Measurements from ENCODE around the gene SLC44A1. TPM values are rescaled to one million over a fixed set of nuclear protein-coding genes. Genes with fewer than 3 reads are reported as not detected.

SLC44A1 gene
- total and polyA plus RNA-seq, 2 of the 13 experiments (the other 11 are each of a cell fraction or from before 2014, with no cell fraction given) = 21.4 to 40.8 TPM

DNA sequence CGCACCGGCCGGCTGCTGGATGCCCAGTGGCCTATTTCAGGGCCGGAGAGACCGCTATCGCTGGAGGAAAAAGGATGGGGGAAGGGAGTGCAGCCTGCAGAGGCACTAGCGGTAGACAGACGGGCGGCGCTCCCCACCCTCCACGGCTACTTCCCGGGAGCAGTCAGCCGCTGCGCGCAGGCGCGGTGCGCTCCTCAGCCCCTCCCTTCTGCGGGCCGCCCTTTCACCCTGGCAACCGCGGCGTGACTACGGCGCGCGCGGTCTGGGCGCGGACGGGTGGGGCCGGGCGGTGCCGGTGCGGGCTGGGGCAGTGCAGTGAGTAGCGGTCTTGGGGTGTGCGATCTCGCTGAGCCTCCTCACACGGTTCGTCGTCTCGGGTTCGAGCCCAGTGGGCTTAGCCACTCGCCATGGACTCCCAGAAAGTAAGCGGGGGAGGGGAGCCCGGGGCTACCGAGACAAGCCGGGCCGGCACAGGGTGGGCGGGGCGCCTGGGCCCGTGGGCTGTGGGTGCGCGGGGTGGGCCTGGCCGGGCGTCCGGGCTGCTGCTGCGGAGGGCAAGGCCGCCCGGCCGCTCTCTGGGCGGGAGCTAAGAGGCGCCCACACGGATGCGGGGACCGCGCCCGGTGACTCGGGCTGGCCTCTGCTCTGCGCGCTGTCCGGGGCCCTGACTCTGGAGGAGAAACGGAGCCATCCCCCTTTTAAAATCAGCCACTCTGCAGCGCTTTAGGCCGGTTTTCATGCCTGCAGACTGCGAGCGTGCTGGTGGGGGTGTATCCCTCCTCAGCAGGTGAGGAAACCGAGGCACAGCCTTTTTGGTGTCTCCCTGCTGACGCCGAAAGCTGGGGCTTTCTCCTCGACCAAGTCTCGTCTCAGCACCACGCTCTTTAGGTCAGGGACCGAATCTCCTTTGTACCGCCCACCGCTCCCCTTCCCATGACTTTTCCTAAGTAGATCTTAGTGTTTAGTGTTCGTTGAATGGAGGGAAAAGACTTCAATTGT lies 203.7 kb downstream of the SLC44A1 start, which contains the start of gene FSD1L (continued):
- TF ChIP-seq, protein P1, sequence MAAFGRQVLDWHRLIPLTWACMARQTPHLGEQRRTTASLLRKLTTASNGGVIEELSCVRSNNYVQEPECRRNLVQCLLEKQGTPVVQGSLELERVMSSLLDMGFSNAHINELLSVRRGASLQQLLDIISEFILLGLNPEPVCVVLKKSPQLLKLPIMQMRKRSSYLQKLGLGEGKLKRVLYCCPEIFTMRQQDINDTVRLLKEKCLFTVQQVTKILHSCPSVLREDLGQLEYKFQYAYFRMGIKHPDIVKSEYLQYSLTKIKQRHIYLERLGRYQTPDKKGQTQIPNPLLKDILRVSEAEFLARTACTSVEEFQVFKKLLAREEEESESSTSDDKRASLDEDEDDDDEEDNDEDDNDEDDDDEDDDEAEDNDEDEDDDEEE (CRISPR knock-in tag; IDR thresholded peaks at IDR 0.05) = peak; percentile 73; the same call in 1 of the 2 replicates
- TF ChIP-seq HOXA7 (CRISPR knock-in tag; IDR thresholded peaks at IDR 0.05) = no peak
- TF ChIP-seq, protein P2, sequence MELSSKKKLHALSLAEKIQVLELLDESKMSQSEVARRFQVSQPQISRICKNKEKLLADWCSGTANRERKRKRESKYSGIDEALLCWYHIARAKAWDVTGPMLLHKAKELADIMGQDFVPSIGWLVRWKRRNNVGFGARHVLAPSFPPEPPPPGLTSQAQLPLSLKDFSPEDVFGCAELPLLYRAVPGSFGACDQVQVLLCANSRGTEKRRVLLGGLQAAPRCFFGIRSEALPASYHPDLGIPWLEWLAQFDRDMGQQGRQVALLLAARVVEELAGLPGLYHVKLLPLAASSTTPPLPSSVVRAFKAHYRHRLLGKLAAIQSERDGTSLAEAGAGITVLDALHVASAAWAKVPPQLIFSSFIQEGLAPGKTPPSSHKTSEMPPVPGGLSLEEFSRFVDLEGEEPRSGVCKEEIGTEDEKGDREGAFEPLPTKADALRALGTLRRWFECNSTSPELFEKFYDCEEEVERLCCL (CRISPR knock-in tag; IDR thresholded peaks at IDR 0.05; ENCODE audit: borderline replicate concordance) = no peak
- TF ChIP-seq ZNF724P (CRISPR knock-in tag; IDR thresholded peaks at IDR 0.05; ENCODE audit: borderline replicate concordance) = no peak
- TF ChIP-seq ZFP36L1 (CRISPR knock-in tag; IDR thresholded peaks at IDR 0.05) = no peak
- TF ChIP-seq, protein P3, sequence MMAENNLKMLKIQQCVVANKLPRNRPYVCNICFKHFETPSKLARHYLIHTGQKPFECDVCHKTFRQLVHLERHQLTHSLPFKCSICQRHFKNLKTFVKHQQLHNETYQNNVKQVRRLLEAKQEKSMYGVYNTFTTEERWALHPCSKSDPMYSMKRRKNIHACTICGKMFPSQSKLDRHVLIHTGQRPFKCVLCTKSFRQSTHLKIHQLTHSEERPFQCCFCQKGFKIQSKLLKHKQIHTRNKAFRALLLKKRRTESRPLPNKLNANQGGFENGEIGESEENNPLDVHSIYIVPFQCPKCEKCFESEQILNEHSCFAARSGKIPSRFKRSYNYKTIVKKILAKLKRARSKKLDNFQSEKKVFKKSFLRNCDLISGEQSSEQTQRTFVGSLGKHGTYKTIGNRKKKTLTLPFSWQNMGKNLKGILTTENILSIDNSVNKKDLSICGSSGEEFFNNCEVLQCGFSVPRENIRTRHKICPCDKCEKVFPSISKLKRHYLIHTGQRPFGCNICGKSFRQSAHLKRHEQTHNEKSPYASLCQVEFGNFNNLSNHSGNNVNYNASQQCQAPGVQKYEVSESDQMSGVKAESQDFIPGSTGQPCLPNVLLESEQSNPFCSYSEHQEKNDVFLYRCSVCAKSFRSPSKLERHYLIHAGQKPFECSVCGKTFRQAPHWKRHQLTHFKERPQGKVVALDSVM (CRISPR knock-in tag; IDR thresholded peaks at IDR 0.05) = no peak; the same call in 1 of the 2 replicates
- peak; percentile 63; the same call in 1 of the 2 replicates for TF ChIP-seq DNMT1 (CRISPR knock-in tag; IDR thresholded peaks at IDR 0.05)
- peak; percentile 74 for TF ChIP-seq RAD21 (CRISPR knock-in tag; IDR thresholded peaks at IDR 0.05)
- TF ChIP-seq, protein P4, sequence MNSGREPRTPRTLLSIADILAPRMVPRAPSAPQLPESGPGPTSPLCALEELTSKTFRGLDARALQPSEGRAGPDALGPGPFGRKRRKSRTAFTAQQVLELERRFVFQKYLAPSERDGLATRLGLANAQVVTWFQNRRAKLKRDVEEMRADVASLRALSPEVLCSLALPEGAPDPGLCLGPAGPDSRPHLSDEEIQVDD (CRISPR knock-in tag; IDR thresholded peaks at IDR 0.05; ENCODE audit: borderline replicate concordance) = no peak
- TF ChIP-seq, protein P5, sequence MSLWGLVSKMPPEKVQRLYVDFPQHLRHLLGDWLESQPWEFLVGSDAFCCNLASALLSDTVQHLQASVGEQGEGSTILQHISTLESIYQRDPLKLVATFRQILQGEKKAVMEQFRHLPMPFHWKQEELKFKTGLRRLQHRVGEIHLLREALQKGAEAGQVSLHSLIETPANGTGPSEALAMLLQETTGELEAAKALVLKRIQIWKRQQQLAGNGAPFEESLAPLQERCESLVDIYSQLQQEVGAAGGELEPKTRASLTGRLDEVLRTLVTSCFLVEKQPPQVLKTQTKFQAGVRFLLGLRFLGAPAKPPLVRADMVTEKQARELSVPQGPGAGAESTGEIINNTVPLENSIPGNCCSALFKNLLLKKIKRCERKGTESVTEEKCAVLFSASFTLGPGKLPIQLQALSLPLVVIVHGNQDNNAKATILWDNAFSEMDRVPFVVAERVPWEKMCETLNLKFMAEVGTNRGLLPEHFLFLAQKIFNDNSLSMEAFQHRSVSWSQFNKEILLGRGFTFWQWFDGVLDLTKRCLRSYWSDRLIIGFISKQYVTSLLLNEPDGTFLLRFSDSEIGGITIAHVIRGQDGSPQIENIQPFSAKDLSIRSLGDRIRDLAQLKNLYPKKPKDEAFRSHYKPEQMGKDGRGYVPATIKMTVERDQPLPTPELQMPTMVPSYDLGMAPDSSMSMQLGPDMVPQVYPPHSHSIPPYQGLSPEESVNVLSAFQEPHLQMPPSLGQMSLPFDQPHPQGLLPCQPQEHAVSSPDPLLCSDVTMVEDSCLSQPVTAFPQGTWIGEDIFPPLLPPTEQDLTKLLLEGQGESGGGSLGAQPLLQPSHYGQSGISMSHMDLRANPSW (CRISPR knock-in tag; IDR thresholded peaks at IDR 0.05; ENCODE audit: borderline replicate concordance) = no peak; the same call in 1 of the 2 replicates
- peak; percentile 56 for TF ChIP-seq KMT2A (CRISPR knock-in tag; IDR thresholded peaks at IDR 0.05)
- TF ChIP-seq, protein P6, sequence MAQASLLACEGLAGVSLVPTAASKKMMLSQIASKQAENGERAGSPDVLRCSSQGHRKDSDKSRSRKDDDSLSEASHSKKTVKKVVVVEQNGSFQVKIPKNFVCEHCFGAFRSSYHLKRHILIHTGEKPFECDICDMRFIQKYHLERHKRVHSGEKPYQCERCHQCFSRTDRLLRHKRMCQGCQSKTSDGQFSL (CRISPR knock-in tag; IDR thresholded peaks at IDR 0.05) = no peak; the same call in 1 of the 2 replicates
- TF ChIP-seq SYNCRIP (IDR thresholded peaks at IDR 0.05; ENCODE audit: insufficient read depth, low read depth, low read length) = no peak
- TF ChIP-seq HDAC2 (CRISPR knock-in tag; IDR thresholded peaks at IDR 0.05) = no peak; the same call in 1 of the 2 replicates
- TF ChIP-seq, protein P7, sequence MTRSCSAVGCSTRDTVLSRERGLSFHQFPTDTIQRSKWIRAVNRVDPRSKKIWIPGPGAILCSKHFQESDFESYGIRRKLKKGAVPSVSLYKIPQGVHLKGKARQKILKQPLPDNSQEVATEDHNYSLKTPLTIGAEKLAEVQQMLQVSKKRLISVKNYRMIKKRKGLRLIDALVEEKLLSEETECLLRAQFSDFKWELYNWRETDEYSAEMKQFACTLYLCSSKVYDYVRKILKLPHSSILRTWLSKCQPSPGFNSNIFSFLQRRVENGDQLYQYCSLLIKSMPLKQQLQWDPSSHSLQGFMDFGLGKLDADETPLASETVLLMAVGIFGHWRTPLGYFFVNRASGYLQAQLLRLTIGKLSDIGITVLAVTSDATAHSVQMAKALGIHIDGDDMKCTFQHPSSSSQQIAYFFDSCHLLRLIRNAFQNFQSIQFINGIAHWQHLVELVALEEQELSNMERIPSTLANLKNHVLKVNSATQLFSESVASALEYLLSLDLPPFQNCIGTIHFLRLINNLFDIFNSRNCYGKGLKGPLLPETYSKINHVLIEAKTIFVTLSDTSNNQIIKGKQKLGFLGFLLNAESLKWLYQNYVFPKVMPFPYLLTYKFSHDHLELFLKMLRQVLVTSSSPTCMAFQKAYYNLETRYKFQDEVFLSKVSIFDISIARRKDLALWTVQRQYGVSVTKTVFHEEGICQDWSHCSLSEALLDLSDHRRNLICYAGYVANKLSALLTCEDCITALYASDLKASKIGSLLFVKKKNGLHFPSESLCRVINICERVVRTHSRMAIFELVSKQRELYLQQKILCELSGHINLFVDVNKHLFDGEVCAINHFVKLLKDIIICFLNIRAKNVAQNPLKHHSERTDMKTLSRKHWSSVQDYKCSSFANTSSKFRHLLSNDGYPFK (CRISPR knock-in tag; IDR thresholded peaks at IDR 0.05; ENCODE audit: borderline replicate concordance) = no peak
